Breast epithelium (tissue), 3 donors: Measurements from ENCODE around the gene ITPR1.

ENCODE experiments used
- POLR2A ChIP-seq: fragments of 450-650 bp; IDR thresholded peaks from one replicate; pipeline ENCODE4 v1.6.1; 2016; ENCODE audit warnings: antibody characterized with exemption, mild to moderate bottlenecking, moderate library complexity
- POLR2AphosphoS5 ChIP-seq, 3 donors: sonication (generic); formaldehyde crosslinking; IDR thresholded peaks; one replicate each; pipeline ENCODE4 v1.6.1; 2017; ENCODE audit warnings: antibody characterized with exemption in 3 of 3
- TF ChIP-seq, protein P1 (sequence below), 3 donors: fragments of 450-650 bp; IDR thresholded peaks; one replicate each; pipeline ENCODE4 v1.5.1; 2016 to 2017; ENCODE audit warnings: antibody characterized with exemption in 3 of 3, mild to moderate bottlenecking in 3 of 3, moderate library complexity in 3 of 3

DNA sequence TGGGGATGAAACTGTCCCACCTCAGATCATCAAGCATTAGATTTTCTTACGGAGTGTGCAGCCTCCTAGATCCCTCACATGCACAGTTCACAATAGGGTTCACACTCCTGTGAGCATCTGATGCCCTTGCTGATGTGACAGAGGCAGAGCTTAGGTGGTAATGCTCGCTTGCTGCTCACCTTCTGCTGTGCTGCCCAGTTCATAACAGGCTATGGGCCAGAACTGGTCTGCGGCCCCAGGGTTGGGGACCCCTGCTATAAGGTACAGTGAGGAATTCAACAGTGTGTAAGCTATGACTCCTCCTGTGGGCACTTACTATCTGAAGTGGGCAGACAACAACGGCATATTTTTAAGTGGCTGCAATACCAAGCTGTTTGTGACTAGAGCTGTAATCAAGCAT is 298.2 kb downstream of the ITPR1 start:
- no peak for TF ChIP-seq POLR2A
- TF ChIP-seq, protein P1, sequence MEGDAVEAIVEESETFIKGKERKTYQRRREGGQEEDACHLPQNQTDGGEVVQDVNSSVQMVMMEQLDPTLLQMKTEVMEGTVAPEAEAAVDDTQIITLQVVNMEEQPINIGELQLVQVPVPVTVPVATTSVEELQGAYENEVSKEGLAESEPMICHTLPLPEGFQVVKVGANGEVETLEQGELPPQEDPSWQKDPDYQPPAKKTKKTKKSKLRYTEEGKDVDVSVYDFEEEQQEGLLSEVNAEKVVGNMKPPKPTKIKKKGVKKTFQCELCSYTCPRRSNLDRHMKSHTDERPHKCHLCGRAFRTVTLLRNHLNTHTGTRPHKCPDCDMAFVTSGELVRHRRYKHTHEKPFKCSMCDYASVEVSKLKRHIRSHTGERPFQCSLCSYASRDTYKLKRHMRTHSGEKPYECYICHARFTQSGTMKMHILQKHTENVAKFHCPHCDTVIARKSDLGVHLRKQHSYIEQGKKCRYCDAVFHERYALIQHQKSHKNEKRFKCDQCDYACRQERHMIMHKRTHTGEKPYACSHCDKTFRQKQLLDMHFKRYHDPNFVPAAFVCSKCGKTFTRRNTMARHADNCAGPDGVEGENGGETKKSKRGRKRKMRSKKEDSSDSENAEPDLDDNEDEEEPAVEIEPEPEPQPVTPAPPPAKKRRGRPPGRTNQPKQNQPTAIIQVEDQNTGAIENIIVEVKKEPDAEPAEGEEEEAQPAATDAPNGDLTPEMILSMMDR (IDR thresholded peaks at IDR 0.05), result no peak
- TF ChIP-seq POLR2AphosphoS5 (IDR thresholded peaks at IDR 0.05), result no peak
